ENCODE data around the gene EXOG. TPM values are rescaled to one million over a fixed set of nuclear protein-coding genes. Genes with fewer than 3 reads are reported as not detected.

The EXOG gene
- polyA plus RNA-seq, 1 donor (not counting 4 experiments of a cell fraction or from before 2014, with no cell fraction given), result 10.3 TPM

GRCh38 chr3:38487323-38487722 is 8.8 kb upstream of the EXOG start:
- FAIRE-seq, result no peak
- Histone ChIP-seq H4K20me1 (ENCODE audit: control insufficient read depth, extremely low read depth, insufficient read depth, low read length) (no peaks in the 10 kb centered on the region), H3K36me3 (ENCODE audit: control insufficient read depth in 2 of 2, extremely low read depth in 1 of 2, insufficient read depth in 2 of 2, low read length in 2 of 2) (peaks cover 0 to 1% of the 10 kb centered on the region in 2 experiments), H3K4me2 (ENCODE audit: control insufficient read depth, extremely low read depth, insufficient read depth, low read depth, low read length) (no peak overlapping the region), H3K9me1 (ENCODE audit: control insufficient read depth, extremely low read depth, insufficient read depth, low read length) (no peaks in the 10 kb centered on the region), H2AFZ (ENCODE audit: control insufficient read depth, low read length) (no peak overlapping the region), H3K9me3 (ENCODE audit: control insufficient read depth, low read depth, low read length) (no peaks in the 10 kb centered on the region), H3K79me2 (ENCODE audit: control insufficient read depth, insufficient read depth, low read length) (no peaks in the 10 kb centered on the region), H3K27ac (ENCODE audit: control insufficient read depth, insufficient read depth, low read length) (no peak overlapping the region), H3K4me3 (ENCODE audit: control insufficient read depth in 2 of 3, extremely low read depth in 1 of 3, insufficient read depth in 2 of 3, low read depth in 1 of 3, low read length in 3 of 3) (no peak overlapping the region), H3K9ac (ENCODE audit: control insufficient read depth, extremely low read depth, insufficient read depth, low read length) (no peak overlapping the region), H3K4me1 (ENCODE audit: control insufficient read depth, extremely low read depth, insufficient read depth, low read length) (no peaks in the 10 kb centered on the region), H3K27me3 (ENCODE audit: control insufficient read depth, extremely low read depth, insufficient read depth, low read length) (no peaks in the 10 kb centered on the region)
- TF ChIP-seq CTCF (optimal IDR thresholded peaks at IDR 0.05 in 1 of 3, IDR thresholded peaks at IDR 0.05 in 1 of 3, conservative IDR thresholded peaks at IDR 0.05 in 1 of 3; ENCODE audit: extremely low read depth in 1 of 3, insufficient read depth in 2 of 3, low read length in 3 of 3), result no peak
- dilution Hi-C loops (cut with MboI; ENCODE audit: extremely low pct_ligation_motif_present, low sequenced_read_pairs), result no loop called here
- DNase-seq (ENCODE audit: low read depth, low spot score), result no peak

- FAIRE-seq (no peak), DNase-seq (ENCODE audit: low read depth, low spot score) (no peak)
- Histone ChIP-seq H3K79me2 (ENCODE audit: control insufficient read depth, insufficient read depth, low read length) (no peaks in the 10 kb centered on the region), H3K27ac (ENCODE audit: control insufficient read depth, insufficient read depth, low read length) (no peak overlapping the region), H3K9me3 (ENCODE audit: control insufficient read depth, low read depth, low read length) (no peaks in the 10 kb centered on the region), H3K9ac (ENCODE audit: control insufficient read depth, extremely low read depth, insufficient read depth, low read length) (no peak overlapping the region), H3K4me1 (ENCODE audit: control insufficient read depth, extremely low read depth, insufficient read depth, low read length) (no peaks in the 10 kb centered on the region), H3K9me1 (ENCODE audit: control insufficient read depth, extremely low read depth, insufficient read depth, low read length) (no peaks in the 10 kb centered on the region), H3K27me3 (ENCODE audit: control insufficient read depth, extremely low read depth, insufficient read depth, low read length) (no peaks in the 10 kb centered on the region), H3K4me3 (ENCODE audit: control insufficient read depth in 2 of 3, extremely low read depth in 1 of 3, insufficient read depth in 2 of 3, low read depth in 1 of 3, low read length in 3 of 3) (no peak overlapping the region), H4K20me1 (ENCODE audit: control insufficient read depth, extremely low read depth, insufficient read depth, low read length) (no peaks in the 10 kb centered on the region), H2AFZ (ENCODE audit: control insufficient read depth, low read length) (no peak overlapping the region), H3K36me3 (ENCODE audit: control insufficient read depth in 2 of 2, extremely low read depth in 1 of 2, insufficient read depth in 2 of 2, low read length in 2 of 2) (no peaks in the 10 kb centered on the region), H3K4me2 (ENCODE audit: control insufficient read depth, extremely low read depth, insufficient read depth, low read depth, low read length) (no peak overlapping the region)
- dilution Hi-C loops (cut with MboI; ENCODE audit: extremely low pct_ligation_motif_present, low sequenced_read_pairs), result no loop called here
- TF ChIP-seq CTCF (optimal IDR thresholded peaks at IDR 0.05 in 1 of 3, IDR thresholded peaks at IDR 0.05 in 1 of 3, conservative IDR thresholded peaks at IDR 0.05 in 1 of 3; ENCODE audit: extremely low read depth in 1 of 3, insufficient read depth in 2 of 3, low read length in 3 of 3), result no peak
- TF ChIP-seq EZH2 (IDR thresholded peaks at IDR 0.05; ENCODE audit: low read length), result no peak
Measured at GRCh38 chr3:38488949-38489348, 7.2 kb upstream of the EXOG start.
